ENCODE results near the gene TMEM89.

The TMEM89 gene

GRCh38 chr3:48596157-48596556, 25.4 kb downstream of the TMEM89 start:
- TF ChIP-seq CTCF (IDR thresholded peaks at IDR 0.05; ENCODE audit: low read depth, low read length), result no peak
- H3K4me3 ChIP-seq (ENCODE audit: low read depth, low read length), result no peak overlapping the region
- peaks cover 3% of the 10 kb centered on the region; the same call in 1 of the 2 replicates for H3K27me3 ChIP-seq
- no peak for DNase-seq
- no peaks in the 10 kb centered on the region for H3K9me3 ChIP-seq
- H3K36me3 ChIP-seq, result peaks cover 10% of the 10 kb centered on the region; the same call in 1 of the 2 replicates
- H3K4me1 ChIP-seq, result no peaks in the 10 kb centered on the region; the same call in 1 of the 2 replicates

- no peaks in the 10 kb centered on the region for H3K9me3 ChIP-seq
- no peak for TF ChIP-seq CTCF (IDR thresholded peaks at IDR 0.05; ENCODE audit: low read depth, low read length)
- H3K4me1 ChIP-seq, result no peaks in the 10 kb centered on the region; the same call in 1 of the 2 replicates
- H3K27me3 ChIP-seq, result peaks cover 3% of the 10 kb centered on the region; the same call in 1 of the 2 replicates
- H3K36me3 ChIP-seq, result peaks cover 5% of the 10 kb centered on the region; the same call in 1 of the 2 replicates
- peak; percentile 36 for DNase-seq
- H3K4me3 ChIP-seq (ENCODE audit: low read depth, low read length), result no peak overlapping the region
Measured at GRCh38 chr3:48595526-48596121, 25.9 kb downstream of the TMEM89 start.

GRCh38 chr3:48595075-48595525, 26.5 kb downstream of the TMEM89 start, which contains the start of gene COL7A1:
Gene COL7A1, minus strand, starts transcription at chr3:48595329. Its CDS starts 170 bp downstream, at chr3:48595159.
- H3K27me3 ChIP-seq, result peaks cover 3% of the 10 kb centered on the region; the same call in 1 of the 2 replicates
- no peak for TF ChIP-seq CTCF (IDR thresholded peaks at IDR 0.05; ENCODE audit: low read depth, low read length)
- no peaks in the 10 kb centered on the region for H3K36me3 ChIP-seq
- DNase-seq, result no peak
- no peak within 1 kb of the TSS for H3K4me3 ChIP-seq (ENCODE audit: low read depth, low read length)
- no peaks in the 10 kb centered on the region; the same call in 1 of the 2 replicates for H3K4me1 ChIP-seq
- no peaks in the 10 kb centered on the region for H3K9me3 ChIP-seq

- TF ChIP-seq CTCF (IDR thresholded peaks at IDR 0.05; ENCODE audit: low read depth, low read length), result no peak
- H3K9me3 ChIP-seq, result no peaks in the 10 kb centered on the region
- no peak for DNase-seq
- H3K36me3 ChIP-seq, result no peaks in the 10 kb centered on the region
- H3K4me3 ChIP-seq (ENCODE audit: low read depth, low read length), result no peak overlapping the region
- no peaks in the 10 kb centered on the region; the same call in 1 of the 2 replicates for H3K4me1 ChIP-seq
- peaks cover 3% of the 10 kb centered on the region; the same call in 1 of the 2 replicates for H3K27me3 ChIP-seq
Measured at GRCh38 chr3:48594417-48595049, 27.0 kb downstream of the TMEM89 start.

- Histone ChIP-seq H3K36me3 (no peaks in the 10 kb centered on the region), H3K4me1 (no peaks in the 10 kb centered on the region; the same call in 1 of the 2 replicates), H3K9me3 (no peaks in the 10 kb centered on the region), H3K27me3 (peaks cover 3% of the 10 kb centered on the region; the same call in 1 of the 2 replicates), H3K4me3 (ENCODE audit: low read depth, low read length) (no peak overlapping the region)
- TF ChIP-seq CTCF (IDR thresholded peaks at IDR 0.05; ENCODE audit: low read depth, low read length), result no peak
- DNase-seq, result no peak
Measured at GRCh38 chr3:48593337-48593736, 28.2 kb downstream of the TMEM89 start.
